G401.6 (cell line): ENCODE results near the gene MAGI1.

ENCODE experiments used
- FAIRE-seq: peaks from 2 replicates; lab custom pipeline; 2012; peaks lifted over from hg19 to GRCh38; lab: Jason Lieb, UNC

Gene MAGI1

GRCh38 chr3:65944252-65944651 lies 94.5 kb downstream of the MAGI1 start:
- FAIRE-seq, result no peak

- no peak for FAIRE-seq
These were observed 98.9 kb downstream of the MAGI1 start for GRCh38 chr3:65939801-65940246.

- FAIRE-seq, result no peak
These were observed 99.5 kb downstream of the MAGI1 start for GRCh38 chr3:65939184-65939583.

- FAIRE-seq, result no peak
These were observed 100.0 kb downstream of the MAGI1 start for GRCh38 chr3:65938676-65939075.

GRCh38 chr3:65938147-65938546 lies 100.6 kb downstream of the MAGI1 start:
- peak; percentile 90 for FAIRE-seq

- FAIRE-seq, result no peak
These were observed 101.6 kb downstream of the MAGI1 start for GRCh38 chr3:65936908-65937638.

GRCh38 chr3:65935724-65936123 lies 103.0 kb downstream of the MAGI1 start:
- no peak for FAIRE-seq

GRCh38 chr3:65930648-65931047 lies 108.1 kb downstream of the MAGI1 start:
- no peak for FAIRE-seq

- FAIRE-seq, result no peak
These were observed 110.6 kb downstream of the MAGI1 start for GRCh38 chr3:65928110-65928509.

GRCh38 chr3:65927576-65927975 lies 111.1 kb downstream of the MAGI1 start:
- no peak for FAIRE-seq

- no peak for FAIRE-seq
These were observed 113.3 kb downstream of the MAGI1 start for GRCh38 chr3:65925254-65925954.

GRCh38 chr3:65924762-65925161 lies 114.0 kb downstream of the MAGI1 start:
- FAIRE-seq, result no peak

GRCh38 chr3:65922441-65922840 lies 116.3 kb downstream of the MAGI1 start:
- FAIRE-seq, result no peak

- FAIRE-seq, result no peak
These were observed 118.9 kb downstream of the MAGI1 start for GRCh38 chr3:65919826-65920225.

- no peak for FAIRE-seq
These were observed 123.2 kb downstream of the MAGI1 start for GRCh38 chr3:65915477-65915876.

- FAIRE-seq, result no peak
These were observed 123.9 kb downstream of the MAGI1 start for GRCh38 chr3:65914740-65915367.

GRCh38 chr3:65914032-65914739 lies 124.5 kb downstream of the MAGI1 start:
- no peak for FAIRE-seq

- FAIRE-seq, result no peak
These were observed 126.1 kb downstream of the MAGI1 start for GRCh38 chr3:65912647-65913046.

GRCh38 chr3:65908588-65908987 lies 130.1 kb downstream of the MAGI1 start:
- FAIRE-seq, result no peak

GRCh38 chr3:65907232-65908130 lies 131.2 kb downstream of the MAGI1 start:
- no peak for FAIRE-seq

- no peak for FAIRE-seq
These were observed 132.9 kb downstream of the MAGI1 start for GRCh38 chr3:65905771-65906170.

- FAIRE-seq, result no peak
These were observed 134.7 kb downstream of the MAGI1 start for GRCh38 chr3:65904016-65904415.
